HG03045 (cell line): ENCODE measurements around the gene MTHFSD.

Source experiments
- ATAC-seq: cut with Tn5 transposase; IDR thresholded peaks from one replicate; pipeline ENCODE4 v1.9.1; 2021; ENCODE audit warnings: mild to moderate bottlenecking, moderate library complexity; ENCODE audit not compliant: unreplicated experiment

The MTHFSD gene

DNA sequence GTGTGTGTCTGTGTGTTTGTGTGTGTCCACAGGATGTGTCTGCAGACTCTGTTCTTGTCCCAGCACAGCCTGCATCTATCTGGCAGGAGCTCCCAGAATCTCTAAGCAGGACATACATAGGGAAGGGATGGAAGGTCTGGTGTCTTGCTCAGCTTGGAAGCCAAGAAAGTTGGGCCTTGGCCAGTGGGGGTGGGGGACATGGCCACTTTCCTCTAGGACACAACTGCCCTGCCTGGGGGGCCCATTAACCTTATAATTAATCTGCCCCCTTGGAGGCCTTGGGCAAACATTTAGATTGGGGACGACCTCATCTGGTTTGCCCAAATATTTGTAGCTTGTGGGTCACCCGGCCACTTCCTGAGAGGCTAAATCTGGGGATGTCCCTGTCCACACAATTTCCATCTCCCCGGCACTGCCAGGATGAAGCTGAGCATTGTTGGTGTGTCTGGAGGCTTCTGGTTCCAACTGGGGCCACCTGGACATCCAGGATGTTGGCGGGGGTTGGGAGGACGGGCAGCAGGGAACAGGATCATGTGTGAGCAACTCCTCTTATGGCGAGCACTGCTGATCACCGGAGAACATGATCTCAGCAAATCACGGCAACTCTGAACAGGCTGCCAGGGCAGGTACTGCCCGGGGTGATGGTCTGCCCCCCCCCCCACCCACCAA, 61.9 kb downstream of the MTHFSD start:
- no peak for ATAC-seq

GRCh38 chr16:86492267-86492960, 62.6 kb downstream of the MTHFSD start:
- ATAC-seq = no peak

- ATAC-seq = no peak
These were observed 63.4 kb downstream of the MTHFSD start for GRCh38 chr16:86491640-86492023.

DNA sequence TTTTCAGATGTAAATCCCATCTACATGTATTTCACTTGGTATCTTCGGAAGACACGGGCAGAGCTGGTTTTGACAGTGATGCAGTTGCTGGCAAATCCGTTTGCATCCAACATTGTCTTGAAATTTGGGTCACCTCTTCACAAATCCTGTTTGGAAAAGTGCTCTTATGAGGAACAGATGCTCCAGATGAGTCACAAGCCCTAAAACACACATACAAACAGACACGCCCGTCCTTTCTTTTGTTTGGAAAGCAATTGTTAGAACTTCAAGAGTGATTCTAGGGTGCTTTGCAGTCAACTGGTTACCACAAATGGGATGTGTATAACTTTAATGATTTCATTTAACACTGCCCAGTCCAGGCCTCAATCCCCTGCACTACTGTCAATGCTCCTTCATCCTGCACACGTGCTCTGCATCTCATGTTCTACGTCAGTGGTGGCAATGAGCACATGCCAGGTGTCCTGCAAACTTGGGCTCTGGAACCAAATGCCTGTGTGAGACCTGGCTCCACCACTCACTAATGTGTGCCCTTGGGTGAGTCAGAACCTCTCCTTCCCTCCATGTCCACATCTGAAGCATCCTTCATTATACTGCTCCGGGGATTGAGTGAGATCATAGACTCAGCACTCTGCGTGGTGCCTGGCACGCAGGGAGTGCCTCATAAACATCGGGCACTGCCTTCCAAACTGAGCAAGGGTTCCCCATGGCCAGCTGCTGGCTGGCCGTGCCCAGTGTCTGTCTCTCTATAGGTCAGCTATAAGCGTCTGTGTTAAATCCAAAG, 64.0 kb downstream of the MTHFSD start:
- ATAC-seq = no peak

DNA sequence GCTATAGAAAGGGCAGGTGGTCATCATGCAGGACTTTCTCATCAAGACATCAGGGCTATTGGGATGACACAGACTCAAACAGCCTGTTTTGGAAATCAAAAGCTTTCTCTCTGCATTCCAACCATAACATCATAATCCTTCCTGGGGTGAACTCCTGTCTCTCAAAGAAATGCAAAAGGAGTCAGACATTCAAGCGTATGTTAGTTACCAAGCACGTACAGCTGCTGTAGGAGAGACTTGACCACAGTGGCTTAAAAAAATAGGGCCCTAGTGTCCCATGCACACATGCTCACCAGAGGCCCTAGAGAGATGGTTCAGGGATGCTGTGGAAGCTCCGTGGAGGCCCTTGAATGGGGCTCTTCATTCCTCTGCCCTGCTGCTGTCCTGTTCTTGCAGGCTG, 69.3 kb downstream of the MTHFSD start:
- ATAC-seq = no peak

- ATAC-seq = no peak
These were observed 70.8 kb downstream of the MTHFSD start for GRCh38 chr16:86484240-86484639.

DNA sequence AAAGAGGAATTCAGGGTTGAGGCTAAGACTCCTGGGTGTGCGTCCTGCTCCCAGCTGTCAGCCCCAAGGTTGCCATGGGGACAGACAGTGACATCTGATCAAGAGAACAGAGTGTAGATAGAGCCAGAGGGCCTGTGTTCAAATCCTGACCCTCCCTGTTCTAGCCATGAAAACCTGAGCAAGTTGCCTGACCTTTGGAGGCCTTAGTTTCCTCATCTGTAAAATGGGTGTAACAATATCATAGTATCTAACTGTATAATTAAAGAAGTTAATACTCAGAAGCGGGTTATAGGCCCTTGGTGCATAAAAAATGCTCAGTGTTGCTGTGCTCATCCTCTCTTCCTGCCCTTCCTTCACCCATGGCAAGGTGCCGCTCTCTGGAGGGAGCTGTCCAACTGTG, 73.4 kb downstream of the MTHFSD start:
- no peak for ATAC-seq

DNA sequence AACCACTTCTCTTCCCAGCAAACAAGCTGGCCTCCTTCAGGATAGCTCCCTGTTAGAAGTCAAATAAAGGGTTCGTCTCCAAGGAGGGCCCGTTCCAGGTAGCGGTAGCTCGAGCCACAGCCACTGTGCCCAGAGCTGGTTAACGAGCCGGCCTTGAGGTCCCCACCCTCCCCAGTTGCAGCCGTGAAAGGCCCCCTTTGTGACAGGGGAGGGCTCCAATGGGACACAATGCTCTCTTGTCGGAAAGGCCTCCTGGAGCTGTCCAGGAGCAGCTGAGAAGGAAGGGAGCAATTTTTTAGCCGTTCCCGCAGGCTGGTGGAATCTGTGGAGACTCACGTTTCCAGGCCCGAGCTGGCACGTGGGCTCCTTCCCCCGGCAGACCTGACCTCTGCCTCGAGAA, 74.6 kb downstream of the MTHFSD start:
- ATAC-seq = no peak
